ENCODE data around the gene HRH2.

DNA sequence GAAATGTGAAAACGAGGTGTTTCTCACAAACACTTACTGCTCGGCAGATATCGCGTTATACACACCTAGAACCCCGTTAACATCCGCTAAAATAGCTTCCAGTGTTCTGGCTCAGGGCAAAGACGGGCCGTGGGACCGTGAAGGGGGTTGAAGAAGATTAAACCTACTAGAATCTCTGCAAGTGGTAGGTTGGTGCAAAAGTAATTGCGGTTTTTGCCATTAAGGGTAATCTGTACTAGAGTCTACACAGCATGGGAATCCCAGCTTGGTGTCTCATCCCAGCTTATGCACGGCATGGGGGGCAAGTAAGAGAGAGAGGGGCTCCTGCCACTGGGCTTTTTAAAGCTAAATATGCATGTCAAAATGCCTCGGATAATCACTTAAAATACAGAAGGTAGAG is 43.9 kb downstream of the HRH2 start:
- TF ChIP-seq, protein P1, sequence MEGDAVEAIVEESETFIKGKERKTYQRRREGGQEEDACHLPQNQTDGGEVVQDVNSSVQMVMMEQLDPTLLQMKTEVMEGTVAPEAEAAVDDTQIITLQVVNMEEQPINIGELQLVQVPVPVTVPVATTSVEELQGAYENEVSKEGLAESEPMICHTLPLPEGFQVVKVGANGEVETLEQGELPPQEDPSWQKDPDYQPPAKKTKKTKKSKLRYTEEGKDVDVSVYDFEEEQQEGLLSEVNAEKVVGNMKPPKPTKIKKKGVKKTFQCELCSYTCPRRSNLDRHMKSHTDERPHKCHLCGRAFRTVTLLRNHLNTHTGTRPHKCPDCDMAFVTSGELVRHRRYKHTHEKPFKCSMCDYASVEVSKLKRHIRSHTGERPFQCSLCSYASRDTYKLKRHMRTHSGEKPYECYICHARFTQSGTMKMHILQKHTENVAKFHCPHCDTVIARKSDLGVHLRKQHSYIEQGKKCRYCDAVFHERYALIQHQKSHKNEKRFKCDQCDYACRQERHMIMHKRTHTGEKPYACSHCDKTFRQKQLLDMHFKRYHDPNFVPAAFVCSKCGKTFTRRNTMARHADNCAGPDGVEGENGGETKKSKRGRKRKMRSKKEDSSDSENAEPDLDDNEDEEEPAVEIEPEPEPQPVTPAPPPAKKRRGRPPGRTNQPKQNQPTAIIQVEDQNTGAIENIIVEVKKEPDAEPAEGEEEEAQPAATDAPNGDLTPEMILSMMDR (IDR thresholded peaks at IDR 0.05; ENCODE audit: low read depth, low read length): no peak
- no peak for TF ChIP-seq EZH2phosphoT487 (IDR thresholded peaks at IDR 0.05; ENCODE audit: low read depth)
